WI38 (cell line): ENCODE data around the gene ZMYND10.

Experiments used
- H3K4me3 ChIP-seq: 2 replicates; pipeline ENCODE4 v1.5.1; 2011; ENCODE audit warnings: low read depth, mild to moderate bottlenecking, control low read depth, low read length
- TF ChIP-seq, protein P1 (sequence below): IDR thresholded peaks from 2 replicates; pipeline ENCODE4 v1.5.1; 2012; ENCODE audit warnings: low read depth, mild to moderate bottlenecking, control low read depth, low read length

Gene ZMYND10

DNA sequence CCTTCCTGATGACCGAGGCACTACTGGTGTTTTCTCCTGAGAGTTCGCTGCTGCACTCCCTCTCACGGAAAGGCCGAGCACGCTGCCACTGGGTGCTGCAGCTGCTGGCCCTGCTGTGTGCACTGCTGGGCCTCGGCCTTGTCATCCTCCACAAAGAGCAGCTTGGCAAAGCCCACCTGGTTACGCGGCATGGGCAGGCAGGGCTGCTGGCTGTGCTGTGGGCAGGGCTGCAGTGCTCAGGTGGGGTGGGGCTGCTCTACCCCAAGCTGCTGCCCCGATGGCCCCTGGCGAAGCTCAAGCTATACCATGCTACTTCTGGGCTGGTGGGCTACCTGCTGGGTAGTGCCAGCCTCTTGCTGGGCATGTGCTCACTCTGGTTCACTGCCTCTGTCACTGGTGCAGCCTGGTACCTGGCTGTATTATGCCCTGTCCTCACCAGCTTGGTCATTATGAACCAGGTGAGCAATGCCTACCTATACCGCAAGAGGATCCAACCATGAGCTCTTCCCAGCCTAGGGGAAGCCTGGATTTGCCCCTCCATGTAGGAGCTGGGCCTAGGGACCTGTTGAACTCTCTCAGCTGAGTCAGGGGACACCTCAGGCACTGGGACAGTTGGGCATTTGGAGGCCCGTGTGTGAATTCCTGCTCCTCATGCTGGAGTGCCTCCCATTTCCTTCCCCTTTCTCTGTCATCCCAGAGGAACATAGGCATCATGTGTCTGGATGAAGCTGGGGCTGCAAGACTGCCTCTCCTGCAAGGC is 7.9 kb upstream of the ZMYND10 start:
- TF ChIP-seq, protein P1, sequence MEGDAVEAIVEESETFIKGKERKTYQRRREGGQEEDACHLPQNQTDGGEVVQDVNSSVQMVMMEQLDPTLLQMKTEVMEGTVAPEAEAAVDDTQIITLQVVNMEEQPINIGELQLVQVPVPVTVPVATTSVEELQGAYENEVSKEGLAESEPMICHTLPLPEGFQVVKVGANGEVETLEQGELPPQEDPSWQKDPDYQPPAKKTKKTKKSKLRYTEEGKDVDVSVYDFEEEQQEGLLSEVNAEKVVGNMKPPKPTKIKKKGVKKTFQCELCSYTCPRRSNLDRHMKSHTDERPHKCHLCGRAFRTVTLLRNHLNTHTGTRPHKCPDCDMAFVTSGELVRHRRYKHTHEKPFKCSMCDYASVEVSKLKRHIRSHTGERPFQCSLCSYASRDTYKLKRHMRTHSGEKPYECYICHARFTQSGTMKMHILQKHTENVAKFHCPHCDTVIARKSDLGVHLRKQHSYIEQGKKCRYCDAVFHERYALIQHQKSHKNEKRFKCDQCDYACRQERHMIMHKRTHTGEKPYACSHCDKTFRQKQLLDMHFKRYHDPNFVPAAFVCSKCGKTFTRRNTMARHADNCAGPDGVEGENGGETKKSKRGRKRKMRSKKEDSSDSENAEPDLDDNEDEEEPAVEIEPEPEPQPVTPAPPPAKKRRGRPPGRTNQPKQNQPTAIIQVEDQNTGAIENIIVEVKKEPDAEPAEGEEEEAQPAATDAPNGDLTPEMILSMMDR: no peak
- no peak overlapping the region for H3K4me3 ChIP-seq

DNA sequence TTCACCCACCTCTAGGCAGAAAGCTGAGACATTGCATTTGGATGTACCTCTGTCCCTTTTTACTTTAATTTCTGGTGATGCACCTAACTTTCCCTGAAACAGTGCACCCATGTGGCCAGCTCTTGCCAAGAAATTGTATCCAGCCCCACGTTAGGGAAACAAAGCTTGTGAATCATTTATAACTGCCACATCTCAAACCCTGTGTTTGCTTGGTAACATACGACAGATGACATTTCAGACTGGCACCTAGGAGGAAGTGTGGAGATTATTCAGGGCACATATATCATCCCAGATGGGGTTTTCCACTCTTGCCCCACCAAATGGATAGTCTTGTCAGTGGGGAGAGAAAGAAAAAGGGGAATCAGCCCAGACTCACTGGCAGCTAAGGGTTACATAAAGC is 7.2 kb upstream of the ZMYND10 start:
- TF ChIP-seq, protein P1: 0 out of 2 replicates have a peak, but pooled peaks have one; percentile 14
- no peak overlapping the region for H3K4me3 ChIP-seq

DNA sequence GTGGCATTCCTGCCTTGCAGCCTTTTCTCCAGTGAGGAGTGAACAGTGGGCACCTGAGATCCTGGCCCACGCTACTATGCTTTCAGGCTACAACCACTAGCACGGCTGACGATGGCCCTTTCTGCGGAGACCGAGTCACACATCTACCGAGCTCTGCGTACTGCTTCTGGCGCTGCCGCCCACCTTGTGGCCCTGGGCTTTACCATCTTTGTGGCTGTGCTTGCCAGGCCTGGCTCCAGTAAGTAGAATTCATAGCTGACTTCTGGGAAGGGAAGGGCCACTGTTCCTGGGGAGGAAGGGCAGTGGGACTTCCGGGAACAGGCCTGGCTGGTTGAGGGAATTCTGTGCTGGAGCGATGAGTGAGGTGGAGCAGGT is 5.8 kb upstream of the ZMYND10 start:
- H3K4me3 ChIP-seq: peak overlapping the region; percentile 72
- TF ChIP-seq, protein P1: no peak

DNA sequence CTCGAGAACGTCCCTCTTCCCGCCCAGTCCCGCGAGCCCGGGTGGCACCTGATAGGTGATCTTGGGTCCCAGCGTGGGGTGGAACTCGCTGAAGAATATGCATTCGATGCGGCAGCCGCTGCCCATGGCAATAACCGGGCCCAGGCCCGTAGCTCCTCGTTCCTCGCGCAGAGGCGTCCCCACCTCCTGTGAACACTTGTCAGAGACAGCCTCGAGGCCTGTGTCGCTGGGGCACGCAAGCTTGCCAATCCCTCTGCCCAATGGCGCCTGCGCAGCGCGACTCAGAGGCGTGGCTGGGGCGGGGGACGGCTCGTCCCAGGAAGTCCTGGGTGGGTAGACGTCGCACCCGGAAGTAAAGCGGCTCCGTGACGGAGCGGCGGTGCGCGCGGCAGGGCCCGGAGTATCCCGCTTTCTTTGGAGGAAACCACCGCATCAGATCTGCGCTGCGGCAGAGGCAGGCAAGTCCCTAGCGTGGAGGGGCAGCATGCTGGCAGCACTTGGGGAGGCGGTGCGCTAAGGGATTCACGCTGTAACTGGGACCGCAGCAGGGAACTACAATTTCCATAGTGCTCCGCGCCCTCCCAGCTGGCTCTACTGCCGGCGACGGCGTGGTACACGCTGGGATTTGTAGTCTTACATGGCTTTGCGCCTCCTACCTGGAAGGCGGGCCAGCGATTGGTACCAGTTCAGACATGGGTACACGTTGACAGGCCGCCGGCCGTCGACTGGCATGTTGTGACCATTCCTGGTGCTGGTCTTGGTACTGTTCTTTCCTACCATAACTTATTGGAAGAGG is 5.2 kb upstream of the ZMYND10 start, which contains the start of the genes CYB561D2 and NPRL2:
Gene CYB561D2, plus strand, starts transcription at position 336 of the 796 bp plus-strand sequence. CDS start 572 bp downstream, outside the sequence.
Gene NPRL2, minus strand, starts transcription at position 249 of the 796 bp plus-strand sequence. Its CDS starts 123 bp downstream, at position 126.
- TF ChIP-seq, protein P1: no peak

DNA sequence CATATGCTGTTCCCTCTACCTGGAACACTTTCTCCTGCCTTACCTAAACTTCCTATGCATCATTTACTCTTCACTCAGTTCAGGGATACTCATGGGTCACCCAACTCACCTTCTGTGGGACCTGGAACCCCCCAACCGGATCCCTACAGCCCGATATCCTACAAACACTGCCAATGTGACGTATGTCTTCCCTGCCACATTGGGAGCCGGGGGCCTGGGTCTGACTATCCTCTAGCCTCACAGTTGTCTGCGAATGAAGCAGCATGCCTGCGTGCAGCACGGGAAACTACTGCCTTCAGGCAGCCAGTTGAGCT is 4.6 kb upstream of the ZMYND10 start:
- TF ChIP-seq, protein P1: no peak
- H3K4me3 ChIP-seq: peak overlapping the region; percentile 72

More for the DNA sequence above, 5.2 kb upstream of the ZMYND10 start, which contains the start of the genes CYB561D2 and NPRL2:
- H3K4me3 ChIP-seq: peak within 1 kb of the TSS; percentile 72

DNA sequence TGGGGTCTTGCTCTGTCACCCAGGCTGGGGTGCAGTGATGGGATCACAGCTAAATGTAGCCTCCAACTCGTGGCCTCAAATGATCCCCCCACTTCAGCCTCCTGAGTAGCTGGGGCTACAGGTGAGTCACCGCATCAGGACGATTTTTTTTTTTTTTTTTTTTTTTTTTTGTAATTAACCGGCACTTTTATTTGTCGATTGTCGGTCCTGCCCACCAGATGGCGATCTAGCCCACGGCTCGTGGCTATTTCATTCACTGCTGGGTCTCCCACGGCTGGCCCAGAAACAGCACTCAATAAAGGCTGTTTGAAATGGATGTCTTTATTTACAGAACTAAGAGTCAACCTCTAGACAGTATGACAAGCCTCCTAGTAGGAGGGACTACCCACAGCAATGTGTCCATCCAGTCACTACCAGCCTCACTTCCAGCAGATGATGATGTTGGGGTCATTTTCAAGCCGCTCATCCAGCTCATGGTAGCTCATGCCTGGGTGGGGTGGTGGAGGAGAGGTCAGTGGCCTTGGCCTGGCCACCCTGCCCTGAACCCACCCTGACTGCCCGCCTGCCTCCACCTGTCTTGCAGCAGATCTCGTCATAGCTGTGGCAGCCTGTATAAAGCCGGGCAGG is 1.8 kb upstream of the ZMYND10 start:
- no peak overlapping the region for H3K4me3 ChIP-seq
- TF ChIP-seq, protein P1: peak; percentile 44; the same call in 1 of the 2 replicates
